Measurements from ENCODE around the gene C10orf143.

The C10orf143 gene

GRCh38 chr10:130043491-130043890 lies 67.1 kb downstream of the C10orf143 start:
- no peak for DNase-seq (ENCODE audit: low spot score)
- in situ Hi-C loops (cut with MboI; ENCODE audit: low pct_unique_long_range_greater_than_20kb, low sequenced_read_pairs, unreplicated experiment) = no loop called here
- TF ChIP-seq CTCF (IDR thresholded peaks at IDR 0.05; ENCODE audit: extremely low read depth, insufficient read depth, missing control alignments) = no peak

GRCh38 chr10:130042381-130042780 lies 68.2 kb downstream of the C10orf143 start:
- TF ChIP-seq CTCF (IDR thresholded peaks at IDR 0.05; ENCODE audit: extremely low read depth, insufficient read depth, missing control alignments) = no peak
- in situ Hi-C loops (cut with MboI; ENCODE audit: low pct_unique_long_range_greater_than_20kb, low sequenced_read_pairs, unreplicated experiment) = no loop called here
- DNase-seq (ENCODE audit: low spot score) = no peak

GRCh38 chr10:130041451-130042371 lies 68.9 kb downstream of the C10orf143 start:
- TF ChIP-seq CTCF (IDR thresholded peaks at IDR 0.05; ENCODE audit: extremely low read depth, insufficient read depth, missing control alignments) = no peak
- in situ Hi-C loops (cut with MboI; ENCODE audit: low pct_unique_long_range_greater_than_20kb, low sequenced_read_pairs, unreplicated experiment) = no loop called here
- DNase-seq (ENCODE audit: low spot score) = no peak

GRCh38 chr10:130040817-130041330 lies 69.8 kb downstream of the C10orf143 start:
- in situ Hi-C loops (cut with MboI; ENCODE audit: low pct_unique_long_range_greater_than_20kb, low sequenced_read_pairs, unreplicated experiment) = no loop called here
- DNase-seq (ENCODE audit: low spot score) = no peak
- TF ChIP-seq CTCF (IDR thresholded peaks at IDR 0.05; ENCODE audit: extremely low read depth, insufficient read depth, missing control alignments) = no peak

- no peak for TF ChIP-seq CTCF (IDR thresholded peaks at IDR 0.05; ENCODE audit: extremely low read depth, insufficient read depth, missing control alignments)
- no peak for DNase-seq (ENCODE audit: low spot score)
- in situ Hi-C loops (cut with MboI; ENCODE audit: low pct_unique_long_range_greater_than_20kb, low sequenced_read_pairs, unreplicated experiment) = no loop called here
These were observed 70.3 kb downstream of the C10orf143 start for GRCh38 chr10:130040351-130040750.

GRCh38 chr10:130039141-130039540 lies 71.5 kb downstream of the C10orf143 start:
- in situ Hi-C loops (cut with MboI; ENCODE audit: low pct_unique_long_range_greater_than_20kb, low sequenced_read_pairs, unreplicated experiment) = no loop called here
- no peak for TF ChIP-seq CTCF (IDR thresholded peaks at IDR 0.05; ENCODE audit: extremely low read depth, insufficient read depth, missing control alignments)
- no peak for DNase-seq (ENCODE audit: low spot score)
